COLO829 (cell line): ENCODE measurements around the gene GFER.
"Not testable (repeated sequence)": the region's sequence is repeated elsewhere in the genome, so short reads cannot be mapped to it uniquely, and the experiment has no call there.

ENCODE experiments used
- DNase-seq: peaks from one replicate; pipeline ENCODE4 v3.0.0; 2012; ENCODE audit warnings: low spot score

The GFER gene

DNA sequence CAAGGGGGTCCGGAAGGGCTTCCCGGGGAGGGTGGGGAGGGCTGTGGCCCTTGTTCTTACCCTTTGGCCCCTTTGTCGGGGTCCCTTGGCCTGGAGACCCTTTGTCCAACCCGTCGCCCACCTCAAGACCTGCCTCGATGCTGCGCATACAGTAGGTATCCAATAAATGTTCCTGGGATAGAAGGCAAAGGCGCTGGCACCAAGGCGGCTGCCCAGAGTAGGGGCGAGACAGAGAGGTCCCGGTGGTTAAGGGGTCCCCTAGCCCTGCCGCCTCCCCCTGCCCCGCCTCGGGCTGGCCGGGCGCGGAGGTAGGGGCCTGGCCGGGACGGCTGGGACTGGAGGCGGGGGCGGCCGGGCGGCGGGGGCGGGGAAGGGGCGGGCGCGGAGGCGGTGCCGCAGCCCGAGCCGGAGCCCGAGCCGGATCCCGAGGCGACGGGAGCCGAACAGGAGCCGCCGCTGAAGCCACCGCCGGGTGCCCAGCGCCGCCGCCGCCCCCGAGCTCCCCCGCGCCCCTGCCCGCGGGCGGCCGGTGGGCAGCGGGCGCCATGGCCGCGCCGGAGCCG is 42.5 kb downstream of the GFER start, which contains the start of gene NHERF2:
NHERF2 (plus strand) TSS at position 442 of the 563 bp plus-strand sequence; CDS start at position 546, 104 bp downstream.
- DNase-seq, result no peak

DNA sequence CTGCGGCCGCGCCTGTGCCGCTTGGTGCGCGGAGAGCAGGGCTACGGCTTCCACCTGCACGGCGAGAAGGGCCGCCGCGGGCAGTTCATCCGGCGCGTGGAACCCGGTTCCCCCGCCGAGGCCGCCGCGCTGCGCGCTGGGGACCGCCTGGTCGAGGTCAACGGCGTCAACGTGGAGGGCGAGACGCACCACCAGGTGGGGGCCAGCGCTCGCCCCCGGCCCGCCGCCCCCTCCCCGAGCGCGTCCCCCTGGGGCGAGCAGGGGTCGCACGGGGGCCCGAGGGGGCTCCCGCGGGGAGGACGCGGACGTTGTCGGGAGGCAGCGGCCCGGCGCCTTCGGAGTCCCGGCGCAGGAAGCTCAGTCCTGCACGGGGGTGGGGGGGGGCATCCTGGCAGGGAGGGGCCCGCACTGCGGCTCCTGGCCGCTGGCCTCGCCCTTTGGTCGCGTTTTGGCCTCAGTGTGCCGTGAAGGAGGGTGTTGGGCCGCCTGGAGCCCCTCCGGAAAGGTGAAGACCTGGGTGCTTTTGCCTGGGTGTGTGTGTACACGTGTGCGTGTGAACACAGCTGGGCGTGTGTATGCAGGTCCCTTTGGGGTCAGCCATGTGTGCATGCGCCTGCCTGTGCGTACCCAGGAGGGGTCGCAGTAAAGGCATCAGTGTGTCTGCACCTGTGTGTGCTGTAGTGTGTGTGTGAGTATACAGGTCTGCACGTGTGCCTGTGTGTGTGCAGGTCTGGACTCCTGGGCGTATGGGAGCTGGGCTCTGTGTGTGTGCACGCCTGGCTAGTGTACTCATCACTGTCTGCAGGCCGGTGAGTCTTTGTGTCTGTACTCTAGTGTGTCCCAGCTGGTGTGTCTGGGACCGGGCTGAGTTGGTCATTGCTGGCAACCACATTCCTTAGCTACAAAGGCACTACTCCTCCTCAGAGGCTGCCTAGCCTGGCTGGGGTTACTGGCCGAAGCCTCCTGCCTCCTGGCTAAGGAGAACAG is 43.3 kb downstream of the GFER start:
- no peak for DNase-seq

DNA sequence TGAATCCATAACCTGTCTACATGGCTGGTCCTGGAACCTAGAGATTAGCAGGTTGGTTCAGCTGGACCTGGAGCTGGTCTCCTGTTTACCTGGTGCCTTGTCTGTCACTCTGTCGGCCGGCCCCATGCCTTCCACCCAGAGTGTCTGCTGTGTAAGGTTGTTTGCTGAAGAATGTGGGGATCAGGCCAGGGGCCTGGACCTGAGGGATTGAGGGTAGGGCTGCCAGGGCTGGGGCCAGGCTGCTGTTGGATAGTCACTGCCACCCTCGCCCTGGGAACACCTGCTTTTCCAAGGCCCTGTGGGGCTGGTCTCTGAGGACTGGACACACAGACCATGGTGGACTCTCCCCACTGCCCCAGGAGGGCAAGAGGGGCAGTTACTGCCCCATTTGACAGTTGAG is 44.2 kb downstream of the GFER start:
- DNase-seq, result no peak

DNA sequence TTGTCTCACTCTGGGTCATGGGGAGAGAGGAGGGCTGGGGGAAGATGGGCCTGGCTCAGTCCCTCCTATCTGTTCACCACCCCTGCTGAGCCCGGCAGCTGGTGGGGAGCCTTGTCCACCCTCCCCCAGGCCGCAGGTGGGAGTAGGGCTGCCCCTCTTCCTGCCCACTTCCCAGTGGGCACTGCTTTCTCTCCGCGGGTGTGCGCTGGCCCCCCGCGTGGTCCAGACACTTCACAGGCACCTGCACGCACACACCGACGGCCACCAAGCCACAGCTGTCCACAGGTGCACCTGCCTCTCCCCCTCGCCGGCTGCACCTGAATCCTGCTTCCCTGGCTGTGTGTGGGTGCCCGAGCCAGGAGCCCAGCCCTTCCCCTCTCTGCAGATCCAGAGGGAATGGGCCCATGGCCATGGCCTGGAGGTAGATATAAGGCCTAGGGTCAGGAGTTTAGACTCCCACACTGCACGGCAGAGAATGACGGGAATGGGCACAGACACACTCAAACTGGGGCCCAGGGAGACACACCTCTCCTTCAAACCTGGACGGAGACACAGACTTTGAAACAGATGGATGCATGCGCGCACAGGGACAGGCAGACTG is 44.7 kb downstream of the GFER start:
- no peak for DNase-seq

DNA sequence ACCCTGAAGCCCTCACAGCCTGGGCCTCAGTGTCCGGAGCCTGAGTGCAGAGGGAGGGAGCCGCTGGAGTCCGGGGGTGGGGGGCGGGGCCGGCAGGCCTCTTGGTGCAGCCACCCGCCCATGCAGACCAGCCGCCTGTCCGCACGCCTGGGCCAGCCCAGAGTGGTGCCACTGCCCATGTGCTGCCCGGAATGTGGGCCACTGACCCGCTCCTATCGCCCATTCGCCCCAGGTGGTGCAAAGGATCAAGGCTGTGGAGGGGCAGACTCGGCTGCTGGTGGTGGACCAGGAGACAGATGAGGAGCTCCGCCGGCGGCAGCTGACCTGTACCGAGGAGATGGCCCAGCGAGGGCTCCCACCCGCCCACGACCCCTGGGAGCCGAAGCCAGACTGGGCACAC is 45.4 kb downstream of the GFER start:
- DNase-seq, result no peak

DNA sequence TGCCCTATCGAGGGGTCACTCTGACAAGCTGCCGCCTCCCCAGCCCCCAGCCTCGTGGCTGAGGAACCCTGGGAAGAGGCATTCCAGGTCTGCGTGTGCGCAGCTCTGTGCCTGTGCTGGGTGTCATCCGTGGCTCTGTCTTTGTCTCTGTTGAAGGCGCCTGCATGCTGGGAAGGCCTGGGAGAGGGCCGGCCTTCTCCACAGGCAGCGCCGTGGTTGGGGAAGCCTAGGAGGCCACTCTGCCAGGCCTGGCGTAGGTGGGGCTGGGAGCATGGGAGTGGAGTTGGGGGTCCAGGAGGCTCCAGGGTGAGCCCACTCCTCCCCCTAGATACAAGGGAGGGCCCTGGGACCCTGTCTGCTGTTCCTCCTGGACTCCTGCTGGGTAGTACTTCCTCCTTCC is 46.0 kb downstream of the GFER start:
- no peak for DNase-seq

DNA sequence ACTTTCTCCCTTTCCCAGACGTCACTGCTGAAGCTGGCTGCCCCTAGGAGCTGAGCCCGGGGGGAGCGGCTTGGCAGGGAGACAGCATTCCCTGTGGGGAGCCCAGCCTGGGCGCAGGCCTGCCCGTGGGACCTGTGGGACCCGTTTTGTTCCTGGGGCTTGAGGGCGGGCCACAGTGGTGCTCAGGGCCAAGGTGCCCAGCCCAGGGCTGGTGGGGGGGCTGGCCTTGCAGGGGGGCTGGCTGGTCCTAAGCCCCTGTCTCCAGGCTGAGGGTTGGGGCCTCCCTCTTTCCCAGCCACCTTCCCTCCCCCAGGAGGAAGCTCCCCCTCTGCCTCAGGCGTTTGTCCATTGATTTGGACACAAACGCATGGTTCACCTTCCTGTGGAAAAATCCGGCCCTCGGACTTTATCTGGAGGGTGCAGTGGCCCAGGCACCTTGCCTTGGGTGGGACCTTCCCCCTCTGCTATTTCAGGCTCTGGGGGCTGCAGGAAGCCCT is 47.1 kb downstream of the GFER start:
- DNase-seq, result no peak

DNA sequence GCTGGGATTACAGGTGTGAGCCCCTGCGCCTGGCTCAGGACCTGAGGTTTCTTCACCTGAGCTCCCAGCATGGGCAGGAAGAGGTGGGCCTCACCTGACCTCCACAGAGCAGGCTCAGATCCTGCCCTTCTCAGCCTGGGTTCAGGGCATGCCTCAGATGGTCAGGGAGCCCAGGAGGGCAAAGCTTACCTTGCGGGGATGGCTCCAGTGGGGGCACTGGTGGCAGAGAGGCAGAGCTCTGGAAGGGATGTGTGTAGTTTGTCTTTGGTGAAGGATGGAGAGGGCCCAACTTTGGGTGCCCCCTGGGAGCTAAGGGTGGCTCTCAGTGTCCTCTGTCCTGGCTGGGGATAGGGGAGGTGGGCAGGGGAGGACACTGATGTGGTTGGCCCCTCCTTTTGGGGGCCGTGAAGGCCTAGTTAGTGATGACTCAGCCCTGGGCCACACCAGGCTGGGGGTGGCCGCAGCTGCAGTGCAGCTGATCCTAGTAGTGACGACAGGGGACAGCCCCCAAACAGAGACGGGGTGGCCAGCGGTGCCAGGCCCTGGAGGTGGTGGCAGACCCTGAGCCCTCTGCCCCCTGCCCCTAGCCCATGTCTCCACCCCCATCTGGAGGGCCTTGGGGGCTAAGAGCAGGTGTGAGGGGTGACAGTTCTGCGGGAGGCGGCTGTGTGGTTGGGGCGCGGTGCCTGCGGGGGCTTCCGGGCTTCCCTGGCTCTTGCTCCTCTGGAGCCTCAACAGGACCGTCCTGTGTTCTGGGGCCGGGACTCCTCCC is 48.5 kb downstream of the GFER start:
- DNase-seq, result no peak

DNA sequence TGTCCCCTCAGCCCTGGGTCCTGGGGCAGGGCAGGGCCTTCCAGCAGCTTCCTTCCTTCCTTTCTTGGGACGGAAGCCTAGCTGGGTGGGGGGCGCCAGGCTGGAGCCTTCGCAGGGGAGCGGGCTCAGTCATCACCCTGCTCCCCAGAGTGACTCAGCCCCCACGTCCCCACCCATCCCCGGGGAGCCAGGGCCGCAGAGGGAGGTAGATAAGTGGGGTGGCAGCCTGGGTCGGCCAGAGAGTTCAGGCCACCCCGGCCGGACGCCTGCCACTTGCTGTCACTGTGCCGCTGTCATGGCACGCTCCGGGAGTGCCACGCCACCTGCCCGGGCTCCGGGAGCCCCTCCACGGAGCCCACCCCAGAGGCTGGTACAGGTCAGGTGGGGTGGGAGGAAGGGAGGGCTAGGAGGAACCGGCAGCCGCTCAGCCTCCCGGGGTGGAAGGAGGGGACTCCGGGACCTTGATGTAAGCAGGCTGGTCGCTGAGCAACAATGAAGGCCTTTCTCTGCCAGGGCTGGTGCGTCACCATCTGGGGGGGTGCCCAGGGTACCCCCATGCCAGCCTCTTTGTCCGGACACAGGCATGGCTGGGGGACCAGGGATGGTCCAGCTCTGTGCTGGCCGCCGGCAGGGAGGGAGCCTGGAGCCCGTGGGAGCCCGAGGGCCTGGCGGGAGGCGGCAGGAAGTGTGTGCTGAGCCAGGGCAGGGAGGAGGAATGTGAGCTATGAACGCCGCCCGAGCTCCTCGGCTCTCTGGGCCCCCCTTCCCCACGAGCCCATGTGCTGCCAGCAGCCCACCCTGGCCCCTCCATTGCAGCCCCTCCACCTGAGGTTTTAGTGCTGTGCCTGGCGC is 49.3 kb downstream of the GFER start:
- DNase-seq, result no peak

DNA sequence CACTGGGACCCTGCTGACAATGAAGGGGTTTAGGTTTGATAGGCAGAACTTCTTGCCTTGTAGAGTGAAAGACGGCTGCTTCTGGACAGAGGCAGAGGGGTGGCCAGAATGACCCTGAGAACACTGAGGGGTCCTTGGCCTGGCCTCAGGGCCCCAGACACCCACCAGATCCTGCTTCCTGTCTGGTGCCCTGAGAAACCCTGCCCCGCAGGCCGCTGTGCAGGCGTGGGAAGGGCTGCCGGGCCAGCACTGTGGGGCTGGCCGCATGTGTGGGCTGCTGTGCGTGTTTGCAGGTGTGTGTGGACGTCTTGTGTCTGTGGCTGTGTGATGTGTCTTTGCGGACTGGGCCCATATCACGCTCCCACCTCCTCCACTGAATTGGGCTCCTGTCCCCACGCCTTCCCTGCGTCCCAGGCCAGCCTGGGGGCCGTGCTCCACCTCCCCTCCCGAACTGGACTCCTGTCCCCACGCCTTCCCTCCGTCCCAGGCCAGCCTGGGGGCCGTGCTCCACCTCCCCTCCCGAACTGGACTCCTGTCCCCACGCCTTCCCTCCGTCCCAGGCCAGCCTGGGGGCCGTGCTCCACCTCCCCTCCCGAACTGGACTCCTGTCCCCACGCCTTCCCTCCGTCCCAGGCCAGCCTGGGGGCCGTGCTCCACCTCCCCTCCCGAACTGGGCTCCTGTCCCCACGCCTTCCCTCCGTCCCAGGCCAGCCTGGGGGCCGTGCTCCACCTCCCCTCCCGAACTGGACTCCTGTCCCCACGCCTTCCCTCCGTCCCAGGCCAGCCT is 50.1 kb downstream of the GFER start:
- not testable (repeated sequence) for DNase-seq

DNA sequence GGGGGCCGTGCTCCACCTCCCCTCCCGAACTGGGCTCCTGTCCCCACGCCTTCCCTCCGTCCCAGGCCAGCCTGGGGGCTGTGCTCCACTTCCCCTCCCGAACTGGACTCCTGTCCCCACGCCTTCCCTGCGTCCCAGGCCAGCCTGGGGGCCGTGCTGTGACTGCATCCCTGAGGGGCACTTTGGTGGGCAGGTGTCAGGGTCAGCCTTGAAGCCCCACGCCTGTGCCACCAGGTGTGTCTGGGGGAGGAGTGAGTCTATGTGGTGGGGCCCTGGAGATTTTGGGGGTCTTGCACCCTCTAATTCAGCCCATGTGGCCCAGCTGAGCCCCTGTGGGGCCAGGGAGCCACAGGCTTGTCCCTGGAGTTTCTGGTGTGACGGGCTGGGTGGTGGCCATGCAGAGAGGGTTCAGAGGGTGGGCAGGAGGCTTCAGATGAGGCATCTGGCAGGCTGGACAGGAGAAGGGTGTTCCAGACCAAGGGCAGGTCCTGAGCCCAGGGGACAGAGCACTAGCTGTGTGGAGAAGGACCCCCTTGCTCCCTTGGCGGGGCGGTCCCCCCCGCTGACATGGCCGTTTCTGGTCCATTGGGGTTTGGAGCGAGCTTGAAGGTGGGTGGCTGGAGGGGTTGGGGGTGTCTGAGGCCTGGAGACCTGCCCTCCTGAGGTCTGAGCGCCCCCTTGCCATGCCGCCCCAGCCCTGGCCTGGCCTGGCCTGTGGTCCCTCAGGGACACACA is 50.9 kb downstream of the GFER start:
- no peak for DNase-seq

DNA sequence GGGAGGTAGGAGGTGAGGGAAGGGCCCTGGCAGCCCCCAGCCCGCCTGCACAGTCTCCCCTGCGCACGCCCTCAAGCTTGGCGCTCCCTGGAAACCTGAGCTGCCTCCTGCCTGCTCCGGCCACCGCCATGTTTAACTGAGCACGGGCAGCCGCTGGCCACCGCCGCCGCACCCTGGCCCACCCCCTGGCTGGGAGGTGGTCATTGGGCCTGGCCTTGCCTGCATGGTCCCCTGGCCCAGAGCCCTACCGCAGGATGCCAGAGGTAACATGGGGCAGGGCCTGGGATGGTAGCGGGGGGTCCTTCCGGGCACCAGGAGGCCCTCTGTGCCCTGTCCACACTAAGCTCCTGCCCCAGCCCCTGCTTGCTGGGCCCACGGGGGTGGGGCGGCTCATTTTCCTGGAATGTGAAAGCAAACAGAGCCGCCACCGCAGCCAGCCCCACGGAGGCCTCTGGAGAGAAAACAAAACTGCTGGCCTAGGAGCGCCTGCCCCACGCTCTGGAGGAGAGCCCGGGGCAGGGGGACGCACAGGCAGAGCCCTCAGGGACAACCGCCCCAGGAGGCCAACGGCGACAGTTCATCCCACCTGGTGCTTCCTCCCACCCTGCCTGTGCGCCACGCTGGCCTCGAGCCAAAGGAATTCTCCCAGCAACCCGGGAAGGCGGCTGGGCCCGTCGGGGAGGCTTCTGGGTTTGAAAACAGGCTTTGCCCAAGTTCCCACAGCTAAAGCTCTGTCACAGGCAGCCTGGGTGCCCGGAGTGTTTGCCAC is 51.6 kb downstream of the GFER start:
- DNase-seq, result no peak

DNA sequence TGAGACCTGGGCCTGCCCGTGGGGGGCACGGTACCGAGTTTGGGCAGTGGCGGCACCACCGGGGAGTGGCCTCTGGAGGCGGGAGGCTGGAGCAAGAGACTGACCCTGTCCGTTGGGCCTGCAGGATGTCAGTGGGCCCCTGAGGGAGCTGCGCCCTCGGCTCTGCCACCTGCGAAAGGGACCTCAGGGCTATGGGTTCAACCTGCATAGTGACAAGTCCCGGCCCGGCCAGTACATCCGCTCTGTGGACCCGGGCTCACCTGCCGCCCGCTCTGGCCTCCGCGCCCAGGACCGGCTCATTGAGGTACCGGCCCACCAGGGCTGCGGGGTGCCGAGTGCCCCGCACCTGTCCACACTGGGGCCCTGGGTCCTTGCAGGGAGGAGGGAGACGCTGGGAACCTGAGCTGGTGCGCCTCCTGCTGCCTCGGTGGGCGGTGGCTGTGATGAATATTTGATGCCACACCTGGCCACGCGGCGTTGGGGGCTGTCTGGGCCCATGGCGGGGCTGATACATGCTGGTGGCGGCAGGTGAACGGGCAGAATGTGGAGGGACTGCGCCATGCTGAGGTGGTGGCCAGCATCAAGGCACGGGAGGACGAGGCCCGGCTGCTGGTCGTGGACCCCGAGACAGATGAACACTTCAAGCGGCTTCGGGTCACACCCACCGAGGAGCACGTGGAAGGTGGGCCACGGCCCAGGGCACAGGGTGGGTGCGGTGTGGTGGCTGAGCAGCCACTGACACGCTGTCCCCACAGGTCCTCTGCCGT is 52.4 kb downstream of the GFER start:
- no peak for DNase-seq

DNA sequence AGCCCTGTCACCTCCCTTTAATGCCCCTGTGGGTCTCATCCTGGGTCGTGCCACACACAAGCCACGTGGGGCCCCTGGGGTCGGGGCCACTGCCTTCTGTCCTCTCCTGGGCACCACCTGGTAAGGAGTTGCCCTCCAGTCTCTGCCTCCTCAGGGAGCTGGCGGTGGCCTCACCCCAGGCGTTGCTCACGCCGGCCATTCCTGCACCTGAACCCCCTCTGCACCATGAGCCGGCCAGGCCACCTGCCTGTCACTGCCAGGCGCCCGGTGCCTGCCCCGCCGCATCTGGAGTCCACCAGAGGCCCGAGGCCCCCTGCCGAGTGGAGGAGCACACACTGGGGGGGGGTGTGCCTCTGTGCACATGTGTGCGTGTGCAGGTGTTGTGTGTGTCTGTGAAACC is 53.1 kb downstream of the GFER start:
- DNase-seq, result no peak
